GM21360 (cell line): Measurements from ENCODE around the gene CFC1.
"Not testable (repeated sequence)": the region's sequence is repeated elsewhere in the genome, so short reads cannot be mapped to it uniquely, and the experiment has no call there.

Source experiments
- ATAC-seq: cut with Tn5 transposase; IDR thresholded peaks from one replicate; pipeline ENCODE4 v1.9.1; 2021; ENCODE audit warnings: mild to moderate bottlenecking, moderate library complexity; ENCODE audit not compliant: unreplicated experiment

Gene CFC1

DNA sequence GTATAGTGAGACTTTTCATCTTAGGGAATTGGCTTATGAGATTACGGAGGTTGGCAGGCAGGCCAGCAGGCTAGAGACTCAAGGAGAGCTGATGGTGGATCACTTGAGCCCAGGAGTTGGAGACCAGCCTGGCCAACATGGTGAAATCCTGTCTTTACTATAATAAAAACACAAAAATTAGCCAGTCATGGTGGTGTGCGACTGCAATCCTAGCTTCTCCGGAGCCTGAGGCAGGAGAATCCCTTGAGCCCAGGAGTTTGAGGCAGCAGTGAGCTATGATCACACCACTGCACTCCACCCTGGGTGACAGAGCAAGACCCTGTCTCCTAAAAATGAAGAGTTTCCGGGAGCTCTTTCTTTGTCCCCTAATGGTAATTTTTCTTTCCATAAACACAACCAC is 14.6 kb downstream of the CFC1 start:
- not testable (repeated sequence) for ATAC-seq

GRCh38 chr2:130583582-130583981 is 15.8 kb downstream of the CFC1 start:
- not testable (repeated sequence) for ATAC-seq

DNA sequence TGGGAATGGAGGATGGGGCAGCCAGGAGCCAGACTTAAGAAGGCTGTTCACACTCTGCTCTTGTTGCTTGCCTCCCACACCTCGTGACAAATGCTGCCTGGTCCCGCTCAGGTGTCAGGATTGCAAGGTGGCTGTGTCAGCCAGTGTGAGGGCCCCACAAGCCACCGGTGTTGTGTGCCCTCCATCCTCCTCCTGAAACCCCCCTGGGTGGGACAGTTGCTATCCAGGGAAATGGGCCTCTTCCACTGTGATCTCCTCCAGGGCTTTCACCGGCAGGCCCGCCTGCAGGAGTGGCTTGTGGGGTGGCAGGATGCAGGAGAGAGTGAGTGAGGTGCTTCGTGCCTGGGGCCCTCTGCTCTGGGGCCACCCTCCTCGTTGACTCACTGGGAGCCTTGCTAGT is 16.4 kb downstream of the CFC1 start:
- not testable (repeated sequence) for ATAC-seq

DNA sequence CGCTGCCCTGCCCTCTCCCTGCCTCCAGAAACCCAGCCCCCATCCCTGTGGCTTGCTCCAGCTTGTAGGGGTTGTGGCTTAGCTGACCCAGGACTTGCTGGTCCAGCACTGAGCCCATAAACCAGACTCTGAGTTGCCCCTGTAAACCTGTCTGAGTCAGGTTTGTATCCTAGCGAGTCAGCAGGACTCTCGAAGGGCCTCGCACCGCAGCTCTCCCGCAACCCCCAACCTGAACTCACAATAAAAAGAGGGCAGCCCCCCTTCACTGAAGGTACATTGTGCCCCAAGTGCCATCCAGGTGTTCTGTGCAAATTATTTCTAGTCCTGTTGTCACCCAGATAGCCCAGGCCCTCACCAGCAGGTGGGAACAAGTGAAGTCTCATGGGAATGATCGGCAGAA is 17.9 kb downstream of the CFC1 start:
- not testable (repeated sequence) for ATAC-seq

GRCh38 chr2:130579121-130579520 is 20.3 kb downstream of the CFC1 start:
- not testable (repeated sequence) for ATAC-seq

DNA sequence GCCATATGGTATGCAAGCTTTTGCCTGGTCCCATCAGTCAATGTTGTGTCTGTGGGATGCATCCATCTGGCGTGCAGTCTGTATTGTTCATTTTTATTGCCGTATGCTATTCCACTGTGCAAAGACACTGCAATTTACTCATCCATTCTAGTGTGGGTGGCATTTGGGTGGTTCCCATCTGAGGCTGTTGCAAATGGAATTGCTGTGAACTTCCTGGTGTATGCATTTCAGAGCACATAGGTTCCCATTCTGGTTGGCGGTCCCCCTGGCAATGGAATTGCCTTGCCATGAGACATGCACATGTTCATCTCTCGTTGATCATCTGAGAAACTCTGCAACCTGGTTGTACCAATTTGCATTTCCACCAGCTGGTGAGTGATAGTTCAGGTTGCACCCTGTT is 21.8 kb downstream of the CFC1 start:
- ATAC-seq, result not testable (repeated sequence)

GRCh38 chr2:130576209-130576784 is 23.1 kb downstream of the CFC1 start:
- ATAC-seq, result not testable (repeated sequence)

DNA sequence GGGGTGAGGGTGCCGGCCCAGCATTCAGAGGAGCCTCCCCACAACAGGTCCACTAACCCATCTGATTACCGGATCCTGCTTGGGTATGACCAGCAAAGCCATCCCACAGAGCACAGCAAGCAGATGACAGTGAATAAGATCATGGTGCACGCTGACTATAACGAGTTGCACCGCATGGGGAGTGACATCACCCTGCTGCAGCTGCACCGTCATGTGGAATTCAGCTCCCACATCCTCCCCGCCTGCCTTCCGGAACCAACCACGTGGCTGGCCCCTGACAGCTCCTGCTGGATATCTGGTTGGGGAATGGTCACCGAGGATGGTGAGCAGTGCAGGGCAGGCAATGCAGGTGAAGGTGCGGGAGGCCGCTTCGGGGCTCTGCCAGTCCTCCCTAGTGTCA is 25.1 kb downstream of the CFC1 start:
- not testable (repeated sequence) for ATAC-seq

- ATAC-seq, result not testable (repeated sequence)
Observed at GRCh38 chr2:130571929-130572328, 27.4 kb downstream of the CFC1 start.

- ATAC-seq, result not testable (repeated sequence)
Observed at GRCh38 chr2:130566165-130566564, 33.2 kb downstream of the CFC1 start.

- ATAC-seq, result not testable (repeated sequence)
Observed at GRCh38 chr2:130556441-130556840, 42.9 kb downstream of the CFC1 start.

DNA sequence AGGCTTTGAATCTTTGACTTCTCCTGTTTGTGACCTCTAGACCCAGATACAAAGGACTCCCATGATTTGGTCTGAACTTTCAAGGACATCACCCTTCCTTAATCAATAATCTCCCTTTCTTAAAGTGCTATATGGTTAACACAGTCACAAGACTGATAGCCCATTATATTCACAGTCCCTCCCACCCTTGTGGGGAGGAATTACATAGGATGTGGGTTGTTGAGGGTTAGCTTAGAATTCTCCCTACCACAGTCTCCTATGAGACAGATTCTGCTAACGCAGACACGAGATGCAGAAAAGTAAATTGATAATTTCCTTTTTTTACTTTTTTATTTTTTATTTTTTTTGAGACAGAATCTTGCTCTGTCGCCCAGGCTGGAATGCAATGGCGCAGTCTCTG is 45.2 kb downstream of the CFC1 start:
- ATAC-seq, result not testable (repeated sequence)

DNA sequence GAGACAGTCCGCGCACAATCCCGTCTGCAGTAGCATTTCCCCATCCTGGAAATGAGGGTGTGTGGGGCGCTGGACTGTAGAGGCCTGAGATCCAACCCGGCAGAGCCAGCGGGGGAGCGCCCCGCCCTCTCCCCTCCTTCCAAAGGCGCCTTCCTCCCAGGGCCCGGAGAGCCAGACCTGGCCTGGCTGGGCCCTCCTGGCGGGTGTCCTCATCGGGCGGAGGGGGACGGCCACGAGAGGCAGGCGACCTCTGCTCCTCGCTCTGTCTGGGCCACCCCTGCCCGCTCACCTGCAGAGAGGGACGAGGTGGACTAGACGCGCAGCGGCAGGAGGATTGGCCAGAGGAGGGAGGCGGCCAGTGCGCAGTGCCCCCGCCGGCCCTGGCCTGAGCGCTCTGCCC is 49.9 kb downstream of the CFC1 start:
- not testable (repeated sequence) for ATAC-seq

GRCh38 chr2:130548418-130548817 is 51.0 kb downstream of the CFC1 start:
- ATAC-seq, result not testable (repeated sequence)

DNA sequence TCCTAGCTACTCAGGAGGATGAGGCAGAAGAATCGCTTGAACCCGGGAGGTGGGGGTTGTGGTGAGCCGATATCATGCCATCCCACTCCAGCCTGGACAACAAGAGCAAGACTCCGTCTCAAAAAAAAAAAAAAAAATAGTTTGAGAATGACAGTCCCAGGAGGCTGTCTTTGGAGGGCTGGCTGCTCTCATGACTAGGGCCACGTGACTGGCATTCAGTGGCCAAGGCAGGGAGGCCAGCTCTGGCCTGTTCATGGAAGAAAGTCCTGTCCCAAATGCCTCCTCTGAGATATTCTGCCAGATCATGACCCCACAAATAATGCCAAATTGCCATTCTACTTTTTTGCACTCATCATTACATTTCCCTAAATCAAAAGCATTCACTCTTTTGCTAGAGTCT is 54.4 kb downstream of the CFC1 start:
- not testable (repeated sequence) for ATAC-seq

DNA sequence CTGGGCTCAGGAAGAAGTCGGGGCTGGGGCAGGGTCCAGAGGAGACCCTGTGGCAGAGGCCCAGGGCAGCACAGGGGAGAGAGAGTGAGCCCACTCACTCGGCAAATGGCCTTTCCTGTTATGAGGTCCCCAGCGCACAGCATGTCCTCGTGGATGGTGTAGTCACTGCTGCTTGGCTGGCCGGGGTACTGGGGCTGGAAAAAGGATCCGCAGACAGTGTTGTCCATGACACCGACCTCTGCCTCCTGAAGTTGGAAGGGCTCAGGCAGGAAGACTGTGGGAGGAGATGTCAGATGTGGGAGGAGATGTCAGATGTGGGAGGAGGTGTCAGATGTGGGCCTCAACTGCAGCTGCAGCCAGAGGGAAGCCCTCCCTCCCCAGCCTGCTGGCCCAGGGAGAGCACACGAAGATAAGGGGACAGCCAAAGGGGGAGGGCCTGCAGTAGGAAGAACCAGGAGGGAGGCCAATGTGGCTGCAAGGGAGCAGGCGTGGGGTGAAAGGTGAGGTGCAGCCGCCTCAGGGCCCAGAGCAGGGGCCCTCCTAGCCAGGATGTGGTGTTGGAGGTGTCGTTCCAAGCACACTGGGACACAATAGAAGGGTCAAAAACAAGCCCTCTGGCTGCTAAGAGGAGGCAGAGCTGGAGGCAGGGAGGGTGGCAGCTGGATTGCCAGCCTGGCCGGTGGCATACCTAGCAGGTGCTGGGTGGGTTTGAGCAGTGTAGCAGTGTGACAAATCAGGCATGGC is 55.4 kb downstream of the CFC1 start:
- ATAC-seq, result not testable (repeated sequence)

DNA sequence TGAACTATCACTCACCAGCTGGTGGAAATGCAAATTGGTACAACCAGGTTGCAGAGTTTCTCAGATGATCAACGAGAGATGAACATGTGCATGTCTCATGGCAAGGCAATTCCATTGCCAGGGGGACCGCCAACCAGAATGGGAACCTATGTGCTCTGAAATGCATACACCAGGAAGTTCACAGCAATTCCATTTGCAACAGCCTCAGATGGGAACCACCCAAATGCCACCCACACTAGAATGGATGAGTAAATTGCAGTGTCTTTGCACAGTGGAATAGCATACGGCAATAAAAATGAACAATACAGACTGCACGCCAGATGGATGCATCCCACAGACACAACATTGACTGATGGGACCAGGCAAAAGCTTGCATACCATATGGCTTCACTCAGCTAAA is 56.6 kb downstream of the CFC1 start:
- not testable (repeated sequence) for ATAC-seq
